ENCODE results near the gene PRKRIP1. TPM values are rescaled to one million over a fixed set of nuclear protein-coding genes. Genes with fewer than 3 reads are reported as not detected.
"Not testable (repeated sequence)": the region's sequence is repeated elsewhere in the genome, so short reads cannot be mapped to it uniquely, and the experiment has no call there.

Gene PRKRIP1
- total RNA-seq, 4 donors from 2014 or later = 32.8 to 39.9 (median 35.7) TPM

DNA sequence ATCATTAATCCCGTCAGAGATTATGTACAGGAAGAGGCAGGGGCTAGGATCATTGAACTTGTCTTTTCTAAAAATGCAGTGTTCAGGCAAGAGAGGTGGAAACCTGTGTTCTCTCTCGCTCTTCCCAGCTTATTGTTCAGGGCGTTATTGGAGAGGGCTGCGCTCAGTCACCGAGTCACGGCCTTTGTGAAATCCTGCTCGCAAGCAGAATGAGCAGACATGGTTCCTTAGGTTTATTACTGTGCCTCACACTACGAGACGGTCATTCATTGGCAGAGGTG is 631 bp upstream of the PRKRIP1 start:
- WGBS, 2 donors = 6 to 7% methylated on average over 9 of the region's 9 CpGs
- H3K4me3 ChIP-seq (ENCODE audit: low read depth, poor library complexity, severe bottlenecking) = peak overlapping the region; percentile 87
- TF ChIP-seq CTCF (IDR thresholded peaks at IDR 0.05) (no peak), POLR2A (IDR thresholded peaks at IDR 0.05) (no peak)
- DNase-seq (ENCODE audit: low spot score in 2 of 2) = no peak
- intact Hi-C loops (cut with DNase I; ENCODE audit: low total_unique reads) = no loop called here

DNA sequence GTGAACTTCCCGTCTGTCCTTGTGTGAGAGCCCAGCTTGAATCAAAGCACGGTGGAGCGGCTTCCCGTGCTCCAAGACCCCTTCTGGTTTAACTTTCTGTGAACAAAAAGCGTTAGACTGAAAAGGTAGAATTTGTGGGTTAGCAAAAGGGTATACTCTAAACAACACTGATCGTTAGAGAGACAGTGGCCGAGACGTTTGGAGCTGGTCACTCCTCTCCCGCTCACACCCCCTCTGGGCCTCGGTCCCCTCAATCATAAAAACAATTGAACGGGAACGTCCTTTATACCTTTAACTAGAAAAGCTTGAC is 502 bp downstream of the PRKRIP1 start:
- H3K4me3 ChIP-seq (ENCODE audit: low read depth, poor library complexity, severe bottlenecking) = peak overlapping the region; percentile 87
- TF ChIP-seq POLR2A (IDR thresholded peaks at IDR 0.05) (no peak), CTCF (IDR thresholded peaks at IDR 0.05) (no peak)
- intact Hi-C loops (cut with DNase I; ENCODE audit: low total_unique reads) = no loop called here
- DNase-seq (ENCODE audit: low spot score in 2 of 2) = no peak
- WGBS, 2 donors = 0 to 1% methylated on average over 12 of the region's 12 CpGs

DNA sequence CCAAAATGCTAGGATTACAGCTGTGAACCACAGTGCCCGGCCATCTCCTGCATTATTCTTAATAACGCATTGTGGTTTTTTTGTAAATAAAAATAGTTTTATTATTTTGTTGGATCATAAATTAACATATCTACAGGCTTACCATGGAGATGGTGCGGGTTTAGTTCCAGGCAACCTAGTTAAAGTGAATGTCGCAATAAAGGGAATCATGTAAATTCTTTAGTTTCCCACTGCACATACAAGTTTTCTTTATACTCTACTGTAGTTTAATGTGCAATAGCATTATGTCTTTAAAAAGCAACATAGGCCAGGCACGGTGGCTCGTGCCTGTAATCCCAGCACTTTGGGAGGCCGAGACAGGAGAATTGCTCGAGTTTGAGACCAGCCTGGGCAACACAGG is 2.4 kb downstream of the PRKRIP1 start:
- TF ChIP-seq POLR2A (IDR thresholded peaks at IDR 0.05) (no peak), CTCF (IDR thresholded peaks at IDR 0.05) (no peak)
- DNase-seq (ENCODE audit: low spot score in 2 of 2) = no peak
- WGBS, 2 donors = 92 to 97% methylated on average over 8 of the region's 8 CpGs
- H3K4me3 ChIP-seq (ENCODE audit: low read depth, poor library complexity, severe bottlenecking) = no peak overlapping the region
- intact Hi-C loops (cut with DNase I; ENCODE audit: low total_unique reads) = no loop called here

DNA sequence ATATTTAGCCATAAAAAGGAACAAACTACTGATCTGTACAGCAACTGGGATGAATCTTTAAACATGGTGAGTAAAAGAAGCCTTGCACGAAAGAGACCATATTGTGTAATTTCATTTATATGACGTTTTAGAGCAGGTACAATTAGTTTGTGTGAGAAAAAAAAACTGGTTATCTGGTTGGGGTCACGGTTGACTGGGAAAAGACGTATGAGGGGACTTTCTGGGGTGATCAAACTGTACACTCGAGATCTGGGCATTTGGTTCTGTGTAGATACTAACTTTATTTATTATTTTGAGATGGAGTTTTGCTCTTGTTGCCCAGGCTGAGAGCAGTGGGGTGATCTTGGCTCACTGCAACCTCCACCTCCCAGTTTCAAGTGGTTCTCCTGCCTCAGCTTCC is 4.2 kb downstream of the PRKRIP1 start:
- DNase-seq (ENCODE audit: low spot score in 2 of 2) = no peak
- intact Hi-C loops (cut with DNase I; ENCODE audit: low total_unique reads) = no loop called here
- WGBS, 2 donors = 89 to 90% methylated on average over 5 of the region's 5 CpGs
- no peak for TF ChIP-seq CTCF (IDR thresholded peaks at IDR 0.05)
- TF ChIP-seq POLR2A (IDR thresholded peaks at IDR 0.05) = no peak
- no peak overlapping the region for H3K4me3 ChIP-seq (ENCODE audit: low read depth, poor library complexity, severe bottlenecking)

DNA sequence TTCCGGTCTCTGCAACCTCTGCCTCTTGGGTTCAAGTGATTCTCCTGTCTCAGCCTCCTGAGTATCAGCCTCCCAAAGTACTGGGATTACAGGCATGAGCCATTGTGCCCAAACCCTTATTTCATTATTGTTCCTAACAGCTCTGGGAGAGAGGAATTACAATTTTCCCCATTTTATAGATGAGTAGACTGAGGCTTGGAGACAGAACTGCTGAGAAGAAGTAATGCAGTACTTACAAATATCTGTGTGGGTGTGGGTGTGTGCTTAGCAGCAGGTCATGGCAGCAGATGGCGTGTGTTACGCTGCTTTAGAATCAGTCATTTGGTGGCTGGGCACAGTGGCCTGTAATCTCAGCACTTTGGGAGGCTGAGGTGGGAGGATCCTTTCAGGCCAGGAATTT is 7.4 kb downstream of the PRKRIP1 start:
- TF ChIP-seq CTCF (IDR thresholded peaks at IDR 0.05) = no peak
- no peak for TF ChIP-seq POLR2A (IDR thresholded peaks at IDR 0.05)
- WGBS, 2 donors = 92 to 98% methylated on average over 3 of the region's 3 CpGs
- intact Hi-C loops (cut with DNase I; ENCODE audit: low total_unique reads) = no loop called here
- H3K4me3 ChIP-seq (ENCODE audit: low read depth, poor library complexity, severe bottlenecking) = no peak overlapping the region
- no peak for DNase-seq (ENCODE audit: low spot score in 2 of 2)

GRCh38 chr7:102404005-102404861 is 8.1 kb downstream of the PRKRIP1 start:
- no peak for DNase-seq (ENCODE audit: low spot score in 2 of 2)
- intact Hi-C loops (cut with DNase I; ENCODE audit: low total_unique reads) = no loop called here
- 77 to 82% methylated on average over 15 of the region's 15 CpGs for WGBS, 2 donors
- no peak overlapping the region for H3K4me3 ChIP-seq (ENCODE audit: low read depth, poor library complexity, severe bottlenecking)
- no peak for TF ChIP-seq POLR2A (IDR thresholded peaks at IDR 0.05)
- TF ChIP-seq CTCF (IDR thresholded peaks at IDR 0.05) = no peak

DNA sequence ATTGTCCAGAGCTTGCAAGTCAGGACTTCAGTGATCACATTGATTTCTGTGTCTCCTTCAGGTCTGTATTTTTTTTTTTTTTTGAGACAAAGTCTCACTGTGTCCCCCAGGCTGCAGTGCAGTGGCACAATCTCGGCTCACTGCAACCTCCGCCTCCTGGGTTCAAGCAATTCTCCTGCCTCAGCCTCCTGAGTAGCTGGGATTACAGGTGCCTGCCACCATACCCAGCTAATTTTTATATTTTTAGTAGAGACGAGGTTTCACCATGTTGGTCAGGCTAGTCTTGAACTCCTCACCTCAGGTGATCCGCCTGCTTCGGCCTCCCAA is 8.7 kb downstream of the PRKRIP1 start:
- H3K4me3 ChIP-seq (ENCODE audit: low read depth, poor library complexity, severe bottlenecking); DNase-seq (ENCODE audit: low spot score in 2 of 2); intact Hi-C loops (cut with DNase I; ENCODE audit: low total_unique reads): not testable (repeated sequence)
- 96% methylated on average over 5 of the region's 5 CpGs for WGBS, 2 donors
